Renal pelvis (tissue), 3 donors: ENCODE data around the gene CBARP. TPM values are rescaled to one million over a fixed set of nuclear protein-coding genes. Genes with fewer than 3 reads are reported as not detected.

Source experiments
- polyA plus RNA-seq, 3 donors: library from polyadenylated mRNA; unstranded; fragments of 120-200 nt; gene quantifications; one replicate each; pipeline ENCODE4 v1.2.1, GENCODE V29; 2013; ENCODE audit not compliant: insufficient read length in 3 of 3

The CBARP gene
- polyA plus RNA-seq, 3 donors, result 2.0 to 3.2 (median 2.7) TPM

Other genes with a start within 250 kb of the CBARP start
- gene GRIN3B, start 237.6 kb downstream of the CBARP start, polyA plus RNA-seq, result 1 to 10 TPM in 1 of 3 donors, under 1 TPM in 2; 0.87 to 1.1 (median 0.91) TPM
- gene TMEM259, start 216.9 kb downstream of the CBARP start, polyA plus RNA-seq, result 100 to 1,000 TPM; 126 to 135 (median 134) TPM
- not detected for gene RNU6-2, start 216.5 kb downstream of the CBARP start, polyA plus RNA-seq
- 100 to 1,000 TPM; 171 to 183 (median 174) TPM for gene CNN2, start 211.4 kb downstream of the CBARP start, polyA plus RNA-seq
- 10 to 100 TPM in 1 of 3 donors, 1 to 10 TPM in 2; 8.9 to 11.6 (median 9.6) TPM for gene ABCA7, start 197.9 kb downstream of the CBARP start, polyA plus RNA-seq
- 10 to 100 TPM in 2 of 3 donors, 1 to 10 TPM in 1; 10.0 to 14.9 (median 14.8) TPM for gene ARHGAP45, start 170.8 kb downstream of the CBARP start, polyA plus RNA-seq
- 100 to 1,000 TPM; 162 to 168 (median 165) TPM for gene POLR2E, start 142.6 kb downstream of the CBARP start, polyA plus RNA-seq
- 100 to 1,000 TPM; 246 to 301 (median 294) TPM for gene GPX4, start 134.0 kb downstream of the CBARP start, polyA plus RNA-seq
- gene SBNO2, start 63.7 kb downstream of the CBARP start, polyA plus RNA-seq, result 10 to 100 TPM; 18.1 to 22.1 (median 20.2) TPM
- gene STK11, start 32.2 kb downstream of the CBARP start, polyA plus RNA-seq, result 10 to 100 TPM; 57.3 to 65.3 (median 60.8) TPM
- 100 to 1,000 TPM; 119 to 152 (median 149) TPM for gene ATP5F1D, start 3.7 kb upstream of the CBARP start, polyA plus RNA-seq
- gene MIDN, start 10.6 kb upstream of the CBARP start, polyA plus RNA-seq, result 10 to 100 TPM; 66.2 to 74.7 (median 68.1) TPM
- gene CIRBP, start 31.3 kb upstream of the CBARP start, polyA plus RNA-seq, result 100 to 1,000 TPM; 778 to 993 (median 799) TPM
- 10 to 100 TPM; 25.3 to 28.7 (median 28.5) TPM for gene FAM174C, start 37.5 kb upstream of the CBARP start, polyA plus RNA-seq
- gene EFNA2, start 47.9 kb upstream of the CBARP start, polyA plus RNA-seq, result 1 to 10 TPM; 2.2 to 4.4 (median 3.8) TPM
- 10 to 100 TPM; 76.0 to 98.5 (median 94.2) TPM for gene NDUFS7, start 145.9 kb upstream of the CBARP start, polyA plus RNA-seq
- 10 to 100 TPM; 31.5 to 42.9 (median 42.9) TPM for gene GAMT, start 163.5 kb upstream of the CBARP start, polyA plus RNA-seq
- 10 to 100 TPM; 85.2 to 99.4 (median 98.2) TPM for gene DAZAP1, start 169.6 kb upstream of the CBARP start, polyA plus RNA-seq
- gene RPS15, start 200.4 kb upstream of the CBARP start, polyA plus RNA-seq, result 100 to 1,000 TPM; 716 to 925 (median 791) TPM
- 1 to 10 TPM; 1.3 to 1.9 (median 1.7) TPM for gene APC2, start 212.1 kb upstream of the CBARP start, polyA plus RNA-seq
- 10 to 100 TPM; 29.1 to 39.1 (median 32.8) TPM for gene C19orf25, start 241.2 kb upstream of the CBARP start, polyA plus RNA-seq